NK-92 (cell line): ENCODE measurements around the gene ABHD6.

Experiments
- DNase-seq: peaks from one replicate; lab custom pipeline; 2025; ENCODE audit not compliant: unreplicated experiment; lab: John Stamatoyannopoulos, UW

ABHD6 gene

DNA sequence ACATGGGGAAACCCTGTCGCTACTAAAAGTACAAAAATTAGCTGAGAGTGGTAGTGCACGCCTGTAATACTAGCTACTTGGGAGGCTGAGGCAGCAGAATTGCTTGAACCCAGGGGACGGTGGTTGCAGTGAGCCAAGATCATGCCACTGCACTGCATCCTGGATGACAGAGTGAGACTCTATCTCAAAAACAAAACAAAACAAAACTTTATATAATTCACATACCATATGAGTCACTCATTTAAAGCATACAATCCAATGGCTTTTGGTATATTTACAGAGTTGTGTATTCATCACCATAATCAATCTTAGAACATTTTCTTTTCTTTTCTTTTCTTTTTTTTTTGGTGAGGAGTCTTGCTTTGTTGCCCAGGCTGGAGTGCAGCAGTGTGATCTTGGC, 103.8 kb downstream of the ABHD6 start:
- no peak for DNase-seq

GRCh38 chr3:58342676-58343075, 105.1 kb downstream of the ABHD6 start:
- DNase-seq, result no peak
